K562 (cell line): Measurements from ENCODE around the gene ADM5. TPM values are rescaled to one million over a fixed set of nuclear protein-coding genes. Genes with fewer than 3 reads are reported as not detected.

Experiments
- ASH1L ChIP-seq: fragments of 450-650 bp; IDR thresholded peaks from 2 replicates; pipeline ENCODE4 v1.6.1; 2018; ENCODE audit warnings: borderline replicate concordance, mild to moderate bottlenecking, low read depth; ENCODE audit not compliant: partially characterized antibody
- CBFB ChIP-seq: sonication (generic); formaldehyde crosslinking; IDR thresholded peaks from 2 replicates; pipeline ENCODE4 v1.4.0; 2020; ENCODE audit warnings: mild to moderate bottlenecking, missing genetic modification reagents
- DNMT1 ChIP-seq: fragments of 450-650 bp; IDR thresholded peaks from 2 replicates; pipeline ENCODE4 v1.6.1; 2016; ENCODE audit warnings: antibody characterized with exemption, mild to moderate bottlenecking
- FIP1L1 ChIP-seq: fragments of 200-400 bp; formaldehyde crosslinking; IDR thresholded peaks from 2 replicates; pipeline ENCODE4 v1.6.1; 2018; ENCODE audit warnings: mild to moderate bottlenecking, low read depth, low read length; ENCODE audit not compliant: poor library complexity, severe bottlenecking
- FOSL1 ChIP-seq: fragments of 200-800 bp; sonication (Bioruptor generic); conservative IDR thresholded peaks from 2 replicates; pipeline ENCODE4 v1.6.1; 2016; ENCODE audit warnings: missing genetic modification characterization, missing compliant biosample characterization
- FOXO4 ChIP-seq: fragments of 450-650 bp; formaldehyde crosslinking; IDR thresholded peaks from 2 replicates; pipeline ENCODE4 v1.4.0; 2020; ENCODE audit warnings: mild to moderate bottlenecking, moderate library complexity
- GTF2A2 ChIP-seq: IDR thresholded peaks from 2 replicates; pipeline ENCODE4 v1.6.1; 2016; ENCODE audit warnings: mild to moderate bottlenecking, missing genetic modification characterization, missing compliant biosample characterization
- HCFC1 ChIP-seq: IDR thresholded peaks from 2 replicates; pipeline ENCODE4 v1.6.1; 2012; ENCODE audit warnings: low read depth, low read length, improper control_type of control experiment
- HIVEP1 ChIP-seq: fragments of 250-450 bp; sonication (Bioruptor Pico); IDR thresholded peaks from 2 replicates; pipeline ENCODE4 v1.4.0; 2020; ENCODE audit warnings: mild to moderate bottlenecking
- HSF4 ChIP-seq: fragments of 250-450 bp; sonication (Bioruptor Pico); IDR thresholded peaks from 2 replicates; pipeline ENCODE4 v2.1.2; 2022; ENCODE audit warnings: mild to moderate bottlenecking, moderate library complexity, borderline replicate concordance
- L3MBTL2 ChIP-seq: fragments of 450-650 bp; IDR thresholded peaks from 2 replicates; pipeline ENCODE4 v1.6.1; 2016; ENCODE audit warnings: mild to moderate bottlenecking, moderate library complexity
- MAFK ChIP-seq: IDR thresholded peaks from 2 replicates; pipeline ENCODE4 v1.6.1; 2011; ENCODE audit warnings: low read length, improper control_type of control experiment
- MTA2 ChIP-seq: fragments of 450-650 bp; IDR thresholded peaks from 2 replicates; pipeline ENCODE4 v1.6.1; 2016; ENCODE audit warnings: low read depth
- MTF1 ChIP-seq: fragments of 250-450 bp; sonication (Bioruptor Pico); IDR thresholded peaks from 2 replicates; pipeline ENCODE4 v1.9.0; 2021; ENCODE audit warnings: moderate library complexity, mild to moderate bottlenecking, inconsistent platforms, borderline replicate concordance
- NCOA4 ChIP-seq: fragments of 450-650 bp; IDR thresholded peaks from 2 replicates; pipeline ENCODE4 v1.6.1; 2018; ENCODE audit warnings: mild to moderate bottlenecking; ENCODE audit not compliant: partially characterized antibody
- NFXL1 ChIP-seq: fragments of 450-650 bp; formaldehyde crosslinking; IDR thresholded peaks from 2 replicates; pipeline ENCODE4 v1.4.0; 2021; ENCODE audit warnings: mild to moderate bottlenecking
- NR2C2 ChIP-seq, 2 experiments: fragments of 200-800 bp in 1 of 2; sonication (Bioruptor generic) in 1 of 2; sonication (generic) in 1 of 2; formaldehyde crosslinking in 1 of 2; IDR thresholded peaks; 2 replicates each; pipeline versions ENCODE4 v1.6.1 to v1.8.0; 2016 to 2022; ENCODE audit warnings: mild to moderate bottlenecking in 1 of 2, missing compliant biosample characterization in 1 of 2, missing genetic modification characterization in 1 of 2, missing genetic modification reagents in 1 of 2
- SMARCA5 ChIP-seq: fragments of 450-650 bp; IDR thresholded peaks from 2 replicates; pipeline ENCODE4 v1.6.1; 2016
- SOX6 ChIP-seq: fragments of 450-650 bp; IDR thresholded peaks from 2 replicates; pipeline ENCODE4 v1.6.1; 2014; ENCODE audit warnings: mild to moderate bottlenecking
- TAF1 ChIP-seq: IDR thresholded peaks from 2 replicates; pipeline ENCODE4 v1.6.1; 2011; ENCODE audit warnings: mild to moderate bottlenecking, low read length, moderate library complexity; ENCODE audit not compliant: insufficient read depth, control insufficient read depth, severe bottlenecking; ENCODE audit errors: extremely low read depth
- TBL1XR1 ChIP-seq, 2 experiments: IDR thresholded peaks; 2 replicates each; pipeline ENCODE4 v1.6.1; 2012; ENCODE audit warnings: improper control_type of control experiment in 2 of 2, low read length in 2 of 2, mild to moderate bottlenecking in 1 of 2
- TEAD1 ChIP-seq, 2 experiments: fragments of 450-650 bp in 1 of 2; sonication (generic) in 1 of 2; formaldehyde crosslinking; IDR thresholded peaks; 2 replicates each; pipeline versions ENCODE4 v1.4.0 to v1.8.0; 2020 to 2022; ENCODE audit warnings: mild to moderate bottlenecking in 2 of 2, missing genetic modification reagents in 1 of 2
- TRIM28 ChIP-seq: fragments of 450-650 bp; IDR thresholded peaks from 2 replicates; pipeline ENCODE4 v1.6.1; 2017
- UBTF ChIP-seq, 2 experiments: IDR thresholded peaks; 2 replicates each; pipeline ENCODE4 v1.6.1; 2012; ENCODE audit warnings: improper control_type of control experiment in 2 of 2, low read depth in 2 of 2, low read length in 2 of 2, borderline replicate concordance in 1 of 2
- ZNF263 ChIP-seq: sonication (generic); formaldehyde crosslinking; IDR thresholded peaks from 2 replicates; pipeline ENCODE4 v1.8.0; 2022; ENCODE audit warnings: mild to moderate bottlenecking, missing genetic modification reagents, borderline replicate concordance
- ZNF699 ChIP-seq: fragments of 250-450 bp; sonication (Bioruptor Pico); IDR thresholded peaks from 2 replicates; pipeline ENCODE4 v1.8.0; 2021; ENCODE audit warnings: mild to moderate bottlenecking, moderate library complexity; ENCODE audit not compliant: insufficient replicate concordance
- ZSCAN29 ChIP-seq: fragments of 450-650 bp; IDR thresholded peaks from 2 replicates; pipeline ENCODE4 v1.6.1; 2017
- polyA plus RNA-seq, 8 experiments: library from polyadenylated mRNA; depleted of rRNA in 4 of 8; stranded (reverse) in 5 of 8; unstranded in 3 of 8; fragments of >200 nt; fragmentation: Nextera tagmentation in 2 of 8; fragmentation: Illumina TruSeq in 1 of 8; extraction: Ambion mirVana in 2 of 8; extraction: Trizol in 1 of 8; gene quantifications; 2 replicates each; pipeline versions ENCODE4 v1.2.1 to v1.2.3, GENCODE V29; 2011 to 2014; ENCODE audit warnings: inconsistent platforms in 1 of 8, missing spikeins in 1 of 8
- total RNA-seq, 7 experiments: library from RNA; depleted of rRNA in 6 of 7; stranded (reverse); fragments of >200 nt in 6 of 7; fragmentation: Illumina TruSeq in 2 of 7; extraction: Trizol in 2 of 7; gene quantifications; 2 replicates each; pipeline versions ENCODE4 v1.2.1 to v1.2.3, GENCODE V29; 2011 to 2021; ENCODE audit warnings: low replicate concordance in 1 of 7

The ADM5 gene
- total and polyA plus RNA-seq, 9 of the 15 experiments (the other 6 are each of a cell fraction or from before 2014, with no cell fraction given): 0.13 to 8.4 (median 2.0) TPM; not detected in 1

DNA sequence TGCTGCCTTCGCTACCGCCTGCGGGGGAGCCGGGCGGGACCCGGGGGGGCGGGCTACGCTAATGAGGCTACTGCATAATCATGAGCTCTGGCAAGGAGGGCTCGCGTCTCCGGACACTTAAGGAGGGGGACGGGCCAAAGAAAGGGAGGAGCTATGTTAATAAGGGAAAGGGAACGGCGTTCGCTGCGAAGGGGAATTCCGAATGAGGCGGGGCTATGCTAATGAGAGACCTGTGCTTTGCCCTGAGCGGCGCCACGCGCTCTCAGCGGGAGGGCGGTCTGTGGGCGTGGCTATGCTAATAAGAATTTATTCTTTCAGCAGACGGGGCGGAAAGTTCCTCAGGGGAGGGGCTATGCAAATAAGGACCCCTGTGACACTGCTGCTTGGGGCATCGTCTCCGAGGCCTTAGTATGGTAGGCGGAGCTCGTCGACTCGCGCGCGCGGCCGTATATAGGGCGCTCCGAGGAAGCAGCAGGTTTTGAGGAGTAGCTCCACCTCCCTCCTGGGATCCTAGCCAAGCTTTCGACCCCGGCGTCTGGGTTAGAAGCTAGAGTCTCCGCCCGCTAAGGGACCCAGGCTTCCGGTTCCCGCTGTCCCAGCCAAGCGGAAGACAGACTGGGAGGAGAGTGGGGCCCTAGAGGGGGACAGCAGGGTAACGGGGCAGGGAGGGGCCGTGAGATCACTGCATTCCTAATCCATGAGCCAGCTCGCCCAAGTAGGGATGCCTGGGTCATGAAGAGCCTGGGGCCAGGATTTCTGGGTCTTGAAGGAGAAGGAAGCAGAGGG is 49.1 kb upstream of the ADM5 start, which contains the start of gene RRAS (continued):
- 0 out of 2 replicates have a peak, but pooled peaks have one; percentile 41 for TF ChIP-seq NR2C2 (CRISPR knock-in tag; IDR thresholded peaks at IDR 0.05)
- no peak; the same call in 1 of the 2 replicates for TF ChIP-seq NR2C2 (tag; IDR thresholded peaks at IDR 0.05)
- no peak for TF ChIP-seq TRIM28
- peak in 1 of 2 experiments; percentile 64; a peak in 1 of 4 replicates for TF ChIP-seq TBL1XR1 (IDR thresholded peaks at IDR 0.05; ENCODE audit: low read length in 2 of 2)
- peak; percentile 92 for TF ChIP-seq FOSL1
- TF ChIP-seq TEAD1 (CRISPR knock-in tag; IDR thresholded peaks at IDR 0.05): peak; percentile 83 to 97
- no peak for TF ChIP-seq NCOA4
- TF ChIP-seq ZNF699: no peak
- peak; percentile 14; the same call in 1 of the 2 replicates for TF ChIP-seq L3MBTL2
- TF ChIP-seq DNMT1: no peak
- peak; percentile 70; the same call in 1 of the 2 replicates for TF ChIP-seq SOX6
- TF ChIP-seq UBTF (IDR thresholded peaks at IDR 0.05; ENCODE audit: borderline replicate concordance in 1 of 2, low read depth in 2 of 2, low read length in 2 of 2): peak in 1 of 2 experiments; percentile 55; a peak in 1 of 4 replicates
- TF ChIP-seq HCFC1: peak; percentile 51
- peak; percentile 81 for TF ChIP-seq TAF1
- no peak for TF ChIP-seq MTA2
- no peak for TF ChIP-seq MAFK
- TF ChIP-seq CBFB: no peak
- TF ChIP-seq ZNF263 (CRISPR knock-in tag): no peak; the same call in 1 of the 2 replicates
- TF ChIP-seq FOXO4 (CRISPR knock-in tag): no peak
- TF ChIP-seq ZSCAN29: no peak
- no peak for TF ChIP-seq SMARCA5
- no peak for TF ChIP-seq GTF2A2 (tag)
- TF ChIP-seq FIP1L1: no peak
- TF ChIP-seq HIVEP1: no peak
- TF ChIP-seq MTF1 (CRISPR knock-in tag): no peak
- TF ChIP-seq NFXL1 (CRISPR knock-in tag): no peak
- TF ChIP-seq ASH1L: no peak
- no peak for TF ChIP-seq HSF4
